Fibroblast of skin of back (primary cell): ENCODE measurements around the gene DMP1.
"Not testable (repeated sequence)": the region's sequence is repeated elsewhere in the genome, so short reads cannot be mapped to it uniquely, and the experiment has no call there.

ENCODE experiments used
- DNase-seq: peaks from one replicate; pipeline ENCODE4 v3.0.0-alpha.2; 2013

Gene DMP1

DNA sequence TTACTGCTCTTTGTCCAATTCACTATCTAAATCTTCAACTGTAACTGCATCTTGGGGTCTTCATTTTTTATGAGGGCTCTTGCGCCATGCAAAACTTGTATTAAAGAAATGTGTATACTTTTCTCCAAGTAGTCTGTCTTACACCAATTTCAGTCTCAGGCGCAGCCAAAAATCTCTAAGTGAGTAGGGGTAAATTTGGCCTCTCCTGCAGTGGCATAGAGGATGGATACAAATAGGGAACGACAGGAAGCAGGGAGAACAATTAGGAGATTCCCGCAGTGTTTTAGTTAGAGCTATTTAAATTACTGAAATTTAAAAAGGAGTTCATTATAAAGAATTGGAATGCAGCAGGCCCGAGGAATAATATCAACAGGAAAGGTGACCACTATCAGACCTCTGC, 30.2 kb downstream of the DMP1 start:
- no peak for DNase-seq

GRCh38 chr4:87688316-87688715, 38.2 kb downstream of the DMP1 start:
- no peak for DNase-seq

DNA sequence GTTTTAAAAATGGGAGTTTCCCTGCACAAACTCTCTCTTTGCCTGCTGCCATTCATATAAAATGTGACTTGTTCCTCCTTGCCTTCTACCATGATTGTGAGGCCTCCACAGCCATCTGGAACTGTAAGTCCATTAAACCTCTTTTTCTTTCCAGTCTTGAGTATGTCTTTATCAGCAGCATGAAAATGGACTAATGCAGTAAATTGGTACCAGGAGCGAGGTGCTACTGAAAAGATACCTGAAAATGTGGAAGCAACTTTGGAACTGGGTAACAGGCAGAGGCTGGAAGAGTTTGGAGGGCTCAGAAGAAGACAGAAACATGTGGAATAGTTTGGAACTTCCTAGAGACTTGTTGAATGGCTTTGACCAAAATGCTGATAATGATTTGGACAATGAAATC, 40.9 kb downstream of the DMP1 start:
- not testable (repeated sequence) for DNase-seq

DNA sequence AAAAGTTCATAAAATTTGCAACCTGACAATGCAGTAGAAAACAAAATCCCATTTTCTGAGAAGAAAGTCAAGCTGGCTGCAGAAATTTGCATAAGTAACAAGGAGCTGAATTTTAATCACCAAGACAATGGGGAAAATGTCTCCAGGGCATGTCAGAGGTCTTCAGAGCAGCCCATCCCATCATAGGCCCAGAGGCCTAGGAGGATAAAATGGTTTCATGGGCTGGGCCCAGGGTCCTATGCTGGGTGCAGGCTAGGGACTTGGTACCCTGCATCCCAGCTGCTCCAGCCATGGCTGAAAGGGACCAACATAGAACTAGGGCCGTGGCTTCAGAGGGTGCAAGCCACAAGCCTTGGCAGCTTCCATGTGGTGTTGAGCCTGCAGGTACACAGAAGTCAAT, 42.0 kb downstream of the DMP1 start:
- DNase-seq = not testable (repeated sequence)

DNA sequence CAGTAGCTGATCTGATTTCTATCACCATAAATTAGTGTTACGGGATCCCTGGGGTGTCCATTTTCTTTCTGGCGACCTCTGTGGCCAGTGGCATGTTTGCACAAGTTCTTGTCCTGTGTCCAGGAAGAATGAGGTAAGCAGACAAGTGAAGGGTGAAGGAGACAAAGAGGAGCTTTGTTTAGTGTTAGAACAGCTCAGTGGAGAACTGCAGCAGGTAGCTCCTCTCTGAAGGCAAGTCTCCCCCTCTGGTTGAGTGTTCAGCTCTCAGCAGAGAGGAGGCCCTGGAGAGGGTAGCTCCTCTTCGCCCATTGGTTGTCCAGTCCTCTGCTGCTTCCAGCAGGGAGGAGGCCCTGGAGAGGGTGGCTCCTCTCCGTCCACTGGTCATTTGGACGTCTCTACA, 47.2 kb downstream of the DMP1 start:
- DNase-seq = no peak

DNA sequence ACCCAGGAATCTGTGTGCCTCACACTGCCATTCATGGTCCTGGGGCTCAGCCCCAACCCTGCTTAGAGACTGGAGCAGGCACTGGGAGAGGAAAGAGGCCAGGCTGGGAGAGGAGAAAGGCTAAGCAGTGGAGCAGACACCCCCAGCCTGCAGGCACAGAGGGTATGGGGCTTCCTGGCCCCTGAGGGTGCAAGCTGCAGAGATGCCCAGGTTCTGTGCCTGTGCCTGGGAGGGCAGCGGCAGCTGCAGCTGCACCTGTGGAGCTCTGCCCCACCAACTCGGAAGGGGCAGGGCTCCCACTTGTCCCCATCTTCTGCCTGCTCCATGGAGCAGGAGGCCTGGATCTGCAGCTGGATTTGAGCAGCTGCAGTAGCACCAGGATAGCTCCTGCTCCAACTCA, 47.9 kb downstream of the DMP1 start:
- no peak for DNase-seq

DNA sequence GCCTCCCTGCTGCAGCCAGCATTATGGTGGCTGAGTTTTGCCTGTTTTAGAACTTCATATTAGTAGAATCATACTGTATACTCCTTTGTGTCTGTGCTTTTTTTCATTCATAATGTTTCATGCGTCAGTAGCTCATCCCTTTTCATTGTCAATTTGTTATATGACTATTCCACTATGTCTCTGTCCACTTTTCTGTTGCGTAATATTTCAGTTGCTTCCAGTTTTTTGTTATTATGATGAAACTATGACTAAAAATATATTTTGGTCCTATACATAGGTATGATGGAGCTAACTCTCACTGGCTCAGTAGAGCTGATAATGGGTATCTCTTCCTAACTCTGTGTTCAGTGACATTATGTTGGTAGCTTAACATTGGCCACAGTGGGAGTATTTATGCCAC, 48.3 kb downstream of the DMP1 start:
- DNase-seq = no peak

DNA sequence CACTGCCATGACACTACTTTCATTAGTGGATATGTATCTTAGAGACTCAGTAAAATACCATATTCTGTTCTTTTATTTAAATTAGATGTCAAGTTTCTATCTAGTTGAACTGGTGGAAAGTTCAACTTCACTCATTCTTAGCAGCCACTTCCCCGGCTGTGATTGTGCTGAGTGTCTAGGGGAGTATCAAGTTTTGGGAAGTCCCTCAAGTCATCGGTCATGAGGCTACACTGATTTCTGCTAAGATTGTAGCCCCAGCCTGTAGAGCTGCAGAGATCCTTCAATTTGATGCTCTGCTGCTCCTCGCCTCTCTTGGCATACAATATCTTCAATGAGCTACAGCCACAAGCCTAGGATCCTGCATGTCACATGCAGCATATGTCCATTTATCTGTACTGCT, 53.9 kb downstream of the DMP1 start:
- no peak for DNase-seq

DNA sequence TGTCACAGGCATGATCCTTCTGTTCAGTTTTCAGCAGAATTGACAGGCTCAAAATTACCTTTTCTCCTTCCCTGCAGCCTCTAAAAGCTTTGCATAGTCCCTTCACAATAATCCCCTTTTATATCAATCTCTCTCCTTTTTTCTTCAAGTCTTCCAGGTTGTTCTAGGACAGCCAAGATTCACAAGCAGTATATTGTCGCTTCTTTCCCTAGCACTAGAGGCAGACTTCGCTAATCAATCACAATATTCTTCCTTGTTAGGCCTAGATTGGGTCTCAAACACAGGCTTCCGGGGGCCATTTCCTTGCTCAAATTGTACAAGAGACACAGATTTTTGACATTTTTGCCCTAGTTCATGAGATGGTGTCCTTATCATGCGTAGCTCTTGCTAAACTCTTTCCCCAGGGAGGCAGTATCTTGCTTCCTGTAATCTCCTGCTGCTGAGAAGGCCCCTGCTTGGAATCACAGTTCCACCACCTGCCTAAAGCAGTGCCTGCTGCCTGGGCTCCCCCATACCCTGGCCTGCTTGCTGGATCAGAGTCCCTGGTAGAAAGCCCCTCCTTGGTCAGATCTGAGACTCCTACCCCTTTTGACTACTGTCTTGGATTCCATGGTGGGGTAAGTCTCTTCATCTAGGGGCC, 57.3 kb downstream of the DMP1 start:
- no peak for DNase-seq
